OCI-LY3 (cell line): ENCODE measurements around the gene SLC22A4.
A peak's percentile ranks its signal among the peaks of the same experiment; 100 is the strongest.

Source experiments
- H2AFZ ChIP-seq: fragments of 200-600, 300-600 bp; shearing (Covaris generic); 2 replicates; pipeline ENCODE4 v1.6.0; 2014; ENCODE audit warnings: antibody characterized with exemption, low read depth, low read length
- H3K27ac ChIP-seq: fragments of 200-600, 300-600 bp; sonication (generic); 2 replicates; pipeline ENCODE4 v1.5.1; 2014; ENCODE audit warnings: mild to moderate bottlenecking, low read length, moderate library complexity, mixed read lengths
- H3K27me3 ChIP-seq: fragments of 200-600, 300-600 bp; sonication (generic); 2 replicates; pipeline ENCODE4 v1.6.1; 2014; ENCODE audit warnings: low read depth, low read length, mixed read lengths
- H3K36me3 ChIP-seq: fragments of 200-600, 300-600 bp; sonication (generic); replicated peaks from 2 replicates; pipeline ENCODE3; 2014; ENCODE audit warnings: low read depth, low read length, mixed read lengths
- H3K4me1 ChIP-seq: fragments of 300-600, 200-600 bp; sonication (generic); 2 replicates; pipeline ENCODE4 v1.6.1; 2014; ENCODE audit warnings: low read length, mixed read lengths
- H3K4me2 ChIP-seq: fragments of 200-600, 300-600 bp; sonication (generic); 2 replicates; pipeline ENCODE4 v1.6.1; 2014; ENCODE audit warnings: low read length, mixed read lengths
- H3K4me3 ChIP-seq: fragments of 300-600, 200-600 bp; sonication (generic); 2 replicates; pipeline ENCODE4 v1.5.1; 2014; ENCODE audit warnings: antibody characterized with exemption, mild to moderate bottlenecking, low read length, moderate library complexity
- H3K79me2 ChIP-seq: fragments of 300-600, 200-600 bp; shearing (Covaris generic); 2 replicates; pipeline ENCODE4 v1.6.1; 2014; ENCODE audit warnings: mild to moderate bottlenecking, low read length, mixed read lengths
- H3K9ac ChIP-seq: fragments of 300-600, 200-600 bp; shearing (Covaris generic); 2 replicates; pipeline ENCODE4 v1.6.0; 2014; ENCODE audit warnings: mild to moderate bottlenecking, low read length, moderate library complexity
- H3K9me3 ChIP-seq: fragments of 200-600, 300-600 bp; shearing (Covaris generic); 2 replicates; pipeline ENCODE4 v1.6.1; 2014; ENCODE audit warnings: low read length, mixed read lengths; ENCODE audit not compliant: insufficient read depth
- H4K20me1 ChIP-seq: fragments of 200-600, 300-600 bp; sonication (generic); 2 replicates; pipeline ENCODE4 v1.6.1; 2016; ENCODE audit warnings: low read length, mixed read lengths; ENCODE audit not compliant: insufficient read depth
- CTCF ChIP-seq: fragments of 200-600, 300-600 bp; sonication (generic); IDR thresholded peaks from 2 replicates; pipeline ENCODE4 v1.5.1; 2014; ENCODE audit warnings: antibody characterized with exemption, low read length, low read depth
- EZH2phosphoT487 ChIP-seq: fragments of 200-600 bp; shearing (Covaris generic); IDR thresholded peaks from 2 replicates; pipeline ENCODE4 v1.6.1; 2018; ENCODE audit warnings: antibody characterized with exemption, mixed run types, low read depth

SLC22A4 gene

GRCh38 chr5:132387640-132388117, 93.5 kb downstream of the SLC22A4 start:
- Histone ChIP-seq H3K4me2 (peak overlapping the region; percentile 43), H3K27me3 (no peaks in the 10 kb centered on the region), H3K9me3 (no peaks in the 10 kb centered on the region), H2AFZ (no peak overlapping the region), H3K9ac (0 out of 2 replicates have a peak overlapping the region, but pooled peaks have one; percentile 11), H3K79me2 (no peaks in the 10 kb centered on the region), H4K20me1 (no peaks in the 10 kb centered on the region), H3K4me3 (peak overlapping the region; percentile 5; the same call in 1 of the 2 replicates), H3K36me3 (no peaks in the 10 kb centered on the region), H3K4me1 (peaks cover 23% of the 10 kb centered on the region), H3K27ac (no peak overlapping the region)
- TF ChIP-seq EZH2phosphoT487 (no peak), CTCF (no peak)

DNA sequence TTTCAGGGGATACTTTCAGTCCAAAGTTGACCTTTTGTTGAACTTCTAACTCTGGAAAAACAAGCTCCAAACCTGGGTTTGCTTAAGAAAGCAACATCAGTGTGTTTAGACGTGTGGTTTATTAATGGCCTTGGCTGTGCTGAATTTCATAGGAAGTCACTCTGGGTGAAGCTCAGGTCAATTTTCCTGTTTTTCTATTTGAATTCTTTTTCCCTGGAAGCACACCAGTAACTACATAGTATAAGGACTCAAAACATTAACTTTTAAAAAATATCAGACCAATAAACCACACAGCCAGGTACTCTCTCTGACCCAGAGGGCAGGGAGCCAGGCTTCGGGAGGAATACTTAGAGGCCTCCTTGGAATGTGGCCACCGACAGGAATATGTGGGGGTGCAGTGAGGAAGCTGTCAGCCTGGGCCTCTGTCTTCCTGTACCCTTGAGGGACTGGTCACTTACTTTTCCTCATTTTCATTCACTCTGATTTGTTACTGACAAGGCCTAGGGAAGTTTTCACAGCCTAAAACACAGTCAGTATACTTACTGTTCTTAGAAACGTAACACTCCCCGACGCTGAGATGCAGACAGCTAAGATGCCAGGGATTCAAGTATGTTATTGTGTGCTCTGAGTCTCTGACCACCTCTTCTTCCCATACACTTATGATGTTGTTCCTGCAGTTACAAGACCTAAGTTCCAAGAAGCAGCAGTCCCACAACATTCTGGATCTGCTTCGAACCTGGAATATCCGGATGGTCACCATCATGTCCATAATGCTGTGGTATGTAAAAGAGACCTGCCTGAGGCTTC, 94.3 kb downstream of the SLC22A4 start:
- Histone ChIP-seq H3K27me3 (no peaks in the 10 kb centered on the region), H4K20me1 (no peaks in the 10 kb centered on the region), H3K27ac (no peak overlapping the region), H3K4me2 (no peak overlapping the region), H3K36me3 (no peaks in the 10 kb centered on the region), H3K4me3 (no peak overlapping the region), H3K9me3 (no peaks in the 10 kb centered on the region), H3K4me1 (peaks cover 23% of the 10 kb centered on the region), H3K9ac (0 out of 2 replicates have a peak overlapping the region, but pooled peaks have one; percentile 11), H2AFZ (no peak overlapping the region), H3K79me2 (no peaks in the 10 kb centered on the region)
- no peak for TF ChIP-seq EZH2phosphoT487
- no peak for TF ChIP-seq CTCF

- no peak overlapping the region for H3K4me3 ChIP-seq
- no peaks in the 10 kb centered on the region for H3K27me3 ChIP-seq
- H2AFZ ChIP-seq, result no peak overlapping the region
- no peaks in the 10 kb centered on the region for H4K20me1 ChIP-seq
- no peaks in the 10 kb centered on the region for H3K36me3 ChIP-seq
- H3K9me3 ChIP-seq, result no peaks in the 10 kb centered on the region
- TF ChIP-seq CTCF, result no peak
- no peak for TF ChIP-seq EZH2phosphoT487
- no peak overlapping the region for H3K27ac ChIP-seq
- no peak overlapping the region for H3K9ac ChIP-seq
- peaks cover 23% of the 10 kb centered on the region for H3K4me1 ChIP-seq
- H3K4me2 ChIP-seq, result no peak overlapping the region
- H3K79me2 ChIP-seq, result no peaks in the 10 kb centered on the region
Observed at GRCh38 chr5:132389051-132389331, 94.8 kb downstream of the SLC22A4 start.

GRCh38 chr5:132389585-132390286, 95.5 kb downstream of the SLC22A4 start:
- H4K20me1 ChIP-seq, result no peaks in the 10 kb centered on the region
- no peaks in the 10 kb centered on the region for H3K9me3 ChIP-seq
- TF ChIP-seq EZH2phosphoT487, result no peak
- TF ChIP-seq CTCF, result no peak
- no peak overlapping the region for H3K9ac ChIP-seq
- no peaks in the 10 kb centered on the region for H3K27me3 ChIP-seq
- no peaks in the 10 kb centered on the region for H3K36me3 ChIP-seq
- no peak overlapping the region for H3K27ac ChIP-seq
- H2AFZ ChIP-seq, result no peak overlapping the region
- H3K4me1 ChIP-seq, result peaks cover 23% of the 10 kb centered on the region
- no peaks in the 10 kb centered on the region for H3K79me2 ChIP-seq
- H3K4me2 ChIP-seq, result no peak overlapping the region
- no peak overlapping the region for H3K4me3 ChIP-seq
